Left kidney (tissue), 2 donors: ENCODE results near the gene USP5. TPM values are rescaled to one million over a fixed set of nuclear protein-coding genes. Genes with fewer than 3 reads are reported as not detected.
"Not testable (repeated sequence)": the region's sequence is repeated elsewhere in the genome, so short reads cannot be mapped to it uniquely, and the experiment has no call there.

ENCODE experiments used
- DNase-seq: peaks from one replicate; pipeline ENCODE4 v3.0.0-alpha.2; 2013
- polyA plus RNA-seq: library from polyadenylated mRNA; unstranded; fragments of 120-200 nt; gene quantifications from one replicate; pipeline ENCODE4 v1.2.1, GENCODE V29; 2013; ENCODE audit not compliant: insufficient read length

The USP5 gene
- polyA plus RNA-seq, 1 donor, result 58.3 TPM

DNA sequence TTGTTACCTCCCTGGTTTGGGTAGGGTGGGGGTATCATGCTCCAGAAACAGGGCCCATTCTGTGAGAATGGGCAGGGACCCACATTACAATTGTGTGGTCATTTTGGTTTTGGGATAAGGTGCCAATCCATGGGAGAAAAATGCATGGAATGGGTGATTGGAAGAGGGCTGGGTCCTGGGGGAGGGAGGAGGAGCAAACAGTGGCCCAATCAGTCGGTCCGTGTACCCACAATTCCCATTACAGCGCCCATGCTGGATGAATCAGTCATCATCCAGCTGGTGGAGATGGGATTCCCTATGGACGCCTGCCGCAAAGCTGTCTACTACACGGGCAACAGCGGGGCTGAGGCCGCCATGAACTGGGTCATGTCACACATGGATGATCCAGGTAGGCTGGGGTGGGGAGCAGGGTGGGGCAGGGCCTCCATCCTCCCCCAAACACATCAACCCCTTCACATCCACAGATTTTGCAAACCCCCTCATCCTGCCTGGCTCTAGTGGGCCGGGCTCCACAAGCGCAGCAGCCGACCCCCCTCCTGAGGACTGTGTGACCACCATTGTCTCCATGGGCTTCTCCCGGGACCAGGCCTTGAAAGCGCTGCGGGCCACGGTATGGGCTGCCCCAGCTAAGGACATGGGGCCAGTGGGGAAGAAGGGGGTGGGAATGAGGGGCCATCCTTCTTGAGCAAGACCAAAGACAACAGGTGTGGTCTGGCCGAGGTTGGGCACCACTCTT, 11.8 kb downstream of the USP5 start:
- DNase-seq, result no peak

DNA sequence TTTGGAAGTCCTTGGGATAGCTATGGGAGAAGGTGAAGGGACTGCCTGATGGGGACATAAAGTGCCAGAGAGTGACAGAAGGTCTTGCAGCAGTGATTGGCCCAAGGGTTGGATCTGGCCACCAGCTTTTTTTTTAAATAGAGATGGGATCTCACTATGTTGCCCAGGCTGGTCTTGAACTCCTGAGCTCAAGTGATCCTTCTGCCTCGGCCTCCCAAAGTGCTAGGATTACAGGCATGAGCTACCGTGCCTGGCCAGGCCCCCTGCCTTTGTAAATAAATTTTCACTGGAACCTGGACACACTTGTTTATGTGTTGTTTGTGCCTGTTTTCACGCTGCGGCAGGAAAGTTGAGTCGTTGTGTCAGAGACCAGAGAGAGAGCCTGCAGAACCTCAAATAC, 13.4 kb downstream of the USP5 start:
- DNase-seq, result not testable (repeated sequence)

DNA sequence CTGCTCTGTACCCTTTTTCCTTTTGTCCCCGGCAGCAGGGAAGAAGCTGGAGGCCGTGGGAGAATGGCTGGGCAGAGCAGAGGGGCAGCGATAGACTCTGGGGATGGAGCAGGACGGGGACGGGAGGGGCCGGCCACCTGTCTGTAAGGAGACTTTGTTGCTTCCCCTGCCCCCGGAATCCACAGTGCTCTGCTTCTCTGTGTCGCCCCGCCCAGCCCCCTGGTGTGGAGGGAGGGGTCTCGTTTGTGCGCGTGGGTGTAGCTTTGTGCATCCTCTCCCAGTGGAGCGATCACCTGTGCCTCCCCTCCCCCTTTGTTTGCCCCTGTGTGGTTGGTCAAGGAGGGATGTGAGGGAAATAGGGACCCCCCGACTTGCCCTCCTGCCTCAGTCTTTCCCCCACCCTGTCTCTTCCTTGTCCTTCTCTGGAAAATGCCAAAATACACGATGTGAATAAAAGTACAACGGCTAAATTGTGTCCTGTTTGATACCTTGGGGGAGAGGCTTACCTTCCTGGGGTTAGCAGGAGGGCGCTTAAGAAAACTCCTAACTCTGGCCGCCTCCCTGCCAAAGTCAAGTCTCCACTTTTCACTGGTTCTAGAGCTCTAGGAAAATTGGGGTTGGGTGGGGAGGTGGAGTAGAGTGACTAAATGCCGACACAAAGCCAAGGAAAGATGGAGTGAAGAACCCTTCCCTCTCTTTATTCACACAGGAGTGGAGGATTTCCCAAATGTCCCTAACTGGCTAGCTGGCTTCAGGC, 14.4 kb downstream of the USP5 start:
- no peak for DNase-seq

DNA sequence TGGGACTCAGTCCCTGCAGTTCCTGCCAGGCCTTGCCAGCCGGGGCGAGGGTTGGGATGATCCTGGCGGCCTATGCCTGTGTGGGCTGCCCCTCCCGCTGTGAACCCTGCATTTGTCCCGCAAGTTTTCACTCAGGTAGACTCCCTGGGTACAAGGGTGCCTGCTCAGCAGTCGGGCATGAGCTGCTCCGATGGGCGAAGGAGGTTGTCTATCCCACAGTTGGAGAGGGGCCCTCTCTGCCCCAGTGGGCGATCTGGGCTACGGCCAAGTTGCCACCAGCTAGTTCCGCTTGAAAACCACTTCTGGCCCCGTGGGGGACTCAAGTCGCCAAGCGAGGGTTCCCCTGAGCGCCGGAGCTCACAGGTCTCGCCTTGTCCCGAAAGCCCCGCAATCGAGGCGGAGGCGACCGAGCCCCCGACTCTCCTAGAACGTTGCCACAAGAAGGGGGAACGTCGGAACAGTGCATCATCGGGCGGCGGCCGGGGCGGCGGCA, 15.0 kb downstream of the USP5 start:
- DNase-seq, result no peak

DNA sequence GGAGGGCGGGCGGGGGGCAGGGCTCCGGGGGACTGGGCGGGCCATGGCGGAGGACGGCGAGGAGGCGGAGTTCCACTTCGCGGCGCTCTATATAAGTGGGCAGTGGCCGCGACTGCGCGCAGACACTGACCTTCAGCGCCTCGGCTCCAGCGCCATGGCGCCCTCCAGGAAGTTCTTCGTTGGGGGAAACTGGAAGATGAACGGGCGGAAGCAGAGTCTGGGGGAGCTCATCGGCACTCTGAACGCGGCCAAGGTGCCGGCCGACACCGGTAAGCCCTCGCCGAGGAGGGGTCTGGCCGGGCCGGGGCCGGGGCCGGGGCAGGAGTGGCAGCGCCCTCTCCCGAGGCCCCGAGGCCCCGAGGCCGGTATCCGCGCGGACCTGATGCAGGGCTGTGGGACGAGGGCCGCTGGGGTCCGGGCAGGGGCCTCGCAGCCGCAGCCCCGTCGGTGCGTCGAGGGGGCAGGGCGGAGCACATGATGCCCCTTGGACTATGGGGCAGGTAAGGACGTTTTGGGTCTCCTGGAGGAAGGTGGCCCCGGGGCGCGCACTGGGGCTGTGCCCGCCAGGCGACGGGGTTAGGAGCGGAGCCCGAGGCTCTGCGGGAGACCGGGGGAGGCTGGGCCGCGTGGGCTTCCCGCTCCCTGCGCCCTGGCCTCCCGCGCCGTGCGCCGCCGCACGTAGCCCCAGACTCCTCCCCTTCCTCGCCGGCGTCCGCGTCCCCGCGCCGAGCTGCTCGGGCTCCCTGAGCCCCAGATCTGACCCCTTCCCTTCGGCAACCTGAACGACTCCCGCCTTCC, 15.7 kb downstream of the USP5 start, which contains the start of gene TPI1:
TPI1 (plus strand) TSS at position 119 of the 798 bp plus-strand sequence; CDS start at position 155, 36 bp downstream.
- peak; percentile 69 for DNase-seq

DNA sequence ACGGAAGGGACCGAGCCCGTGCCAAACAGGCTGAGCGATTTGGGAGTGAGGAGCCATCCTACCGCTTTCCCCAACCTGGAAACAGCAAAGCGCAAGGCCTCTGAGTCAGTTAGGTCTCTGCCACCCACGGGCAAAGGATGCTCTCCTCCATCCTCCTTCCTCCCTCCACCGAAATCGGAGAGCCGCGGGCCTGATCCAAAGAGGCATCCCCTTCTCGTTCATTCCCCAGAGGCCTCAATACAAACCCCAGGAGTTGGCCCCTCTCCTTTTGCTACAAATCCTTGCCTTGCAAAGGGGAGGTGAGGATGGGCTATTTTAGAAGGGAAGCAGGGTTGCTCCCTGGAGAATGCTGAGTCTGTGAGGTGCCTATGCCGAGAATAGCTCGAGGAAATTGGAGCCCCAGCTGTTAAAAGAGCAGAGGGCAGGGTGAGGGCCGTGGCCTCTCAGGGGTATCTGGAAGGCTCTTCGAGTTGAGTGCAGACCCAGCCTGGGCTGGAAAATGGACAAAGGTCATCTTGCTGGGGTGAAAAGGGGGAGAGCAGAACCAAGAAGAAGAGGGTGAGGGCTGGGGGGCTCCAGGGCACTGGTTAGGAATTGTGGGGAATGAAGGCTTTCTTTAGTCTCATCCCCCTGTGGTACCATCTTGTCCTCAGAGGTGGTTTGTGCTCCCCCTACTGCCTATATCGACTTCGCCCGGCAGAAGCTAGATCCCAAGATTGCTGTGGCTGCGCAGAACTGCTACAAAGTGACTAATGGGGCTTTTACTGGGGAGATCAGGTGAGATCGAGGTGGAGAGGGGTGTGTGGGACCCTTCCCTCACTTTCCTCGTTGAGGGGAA, 16.5 kb downstream of the USP5 start:
- no peak for DNase-seq

DNA sequence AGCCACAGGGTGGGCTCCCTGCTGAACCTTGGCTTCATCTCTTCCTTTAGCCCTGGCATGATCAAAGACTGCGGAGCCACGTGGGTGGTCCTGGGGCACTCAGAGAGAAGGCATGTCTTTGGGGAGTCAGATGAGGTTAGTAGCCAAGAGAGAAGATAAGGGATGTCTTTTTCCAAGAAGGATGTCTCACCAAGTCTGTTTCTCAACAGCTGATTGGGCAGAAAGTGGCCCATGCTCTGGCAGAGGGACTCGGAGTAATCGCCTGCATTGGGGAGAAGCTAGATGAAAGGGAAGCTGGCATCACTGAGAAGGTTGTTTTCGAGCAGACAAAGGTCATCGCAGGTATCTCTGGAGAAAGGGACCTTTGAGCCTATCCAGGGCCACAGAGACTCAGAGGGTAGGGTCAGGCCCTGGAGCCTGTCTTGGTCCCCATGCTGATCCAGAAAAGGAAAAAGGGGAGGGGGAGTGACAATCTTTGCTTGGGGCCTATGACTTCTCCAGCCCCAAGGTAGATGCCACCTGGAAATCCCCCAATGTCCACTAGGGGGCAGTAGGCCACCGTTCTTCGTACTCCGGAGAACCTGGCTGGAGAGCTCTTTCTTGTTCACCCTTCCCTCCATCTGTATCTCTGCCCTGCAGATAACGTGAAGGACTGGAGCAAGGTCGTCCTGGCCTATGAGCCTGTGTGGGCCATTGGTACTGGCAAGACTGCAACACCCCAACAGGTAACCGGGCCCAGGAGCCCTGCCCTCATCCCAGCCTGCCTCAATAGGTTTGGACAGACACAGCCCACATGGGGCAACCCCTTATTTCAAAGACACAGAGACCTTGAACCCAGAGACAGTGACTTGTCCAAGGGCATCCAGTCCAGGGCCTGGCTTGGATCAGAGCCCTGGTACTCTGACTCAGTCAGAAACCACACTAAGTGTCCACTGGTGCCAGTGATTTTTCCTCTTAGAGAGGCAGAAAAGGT, 17.4 kb downstream of the USP5 start:
- DNase-seq, result peak; percentile 88

DNA sequence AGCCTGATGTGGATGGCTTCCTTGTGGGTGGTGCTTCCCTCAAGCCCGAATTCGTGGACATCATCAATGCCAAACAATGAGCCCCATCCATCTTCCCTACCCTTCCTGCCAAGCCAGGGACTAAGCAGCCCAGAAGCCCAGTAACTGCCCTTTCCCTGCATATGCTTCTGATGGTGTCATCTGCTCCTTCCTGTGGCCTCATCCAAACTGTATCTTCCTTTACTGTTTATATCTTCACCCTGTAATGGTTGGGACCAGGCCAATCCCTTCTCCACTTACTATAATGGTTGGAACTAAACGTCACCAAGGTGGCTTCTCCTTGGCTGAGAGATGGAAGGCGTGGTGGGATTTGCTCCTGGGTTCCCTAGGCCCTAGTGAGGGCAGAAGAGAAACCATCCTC, 18.4 kb downstream of the USP5 start:
- not testable (repeated sequence) for DNase-seq

DNA sequence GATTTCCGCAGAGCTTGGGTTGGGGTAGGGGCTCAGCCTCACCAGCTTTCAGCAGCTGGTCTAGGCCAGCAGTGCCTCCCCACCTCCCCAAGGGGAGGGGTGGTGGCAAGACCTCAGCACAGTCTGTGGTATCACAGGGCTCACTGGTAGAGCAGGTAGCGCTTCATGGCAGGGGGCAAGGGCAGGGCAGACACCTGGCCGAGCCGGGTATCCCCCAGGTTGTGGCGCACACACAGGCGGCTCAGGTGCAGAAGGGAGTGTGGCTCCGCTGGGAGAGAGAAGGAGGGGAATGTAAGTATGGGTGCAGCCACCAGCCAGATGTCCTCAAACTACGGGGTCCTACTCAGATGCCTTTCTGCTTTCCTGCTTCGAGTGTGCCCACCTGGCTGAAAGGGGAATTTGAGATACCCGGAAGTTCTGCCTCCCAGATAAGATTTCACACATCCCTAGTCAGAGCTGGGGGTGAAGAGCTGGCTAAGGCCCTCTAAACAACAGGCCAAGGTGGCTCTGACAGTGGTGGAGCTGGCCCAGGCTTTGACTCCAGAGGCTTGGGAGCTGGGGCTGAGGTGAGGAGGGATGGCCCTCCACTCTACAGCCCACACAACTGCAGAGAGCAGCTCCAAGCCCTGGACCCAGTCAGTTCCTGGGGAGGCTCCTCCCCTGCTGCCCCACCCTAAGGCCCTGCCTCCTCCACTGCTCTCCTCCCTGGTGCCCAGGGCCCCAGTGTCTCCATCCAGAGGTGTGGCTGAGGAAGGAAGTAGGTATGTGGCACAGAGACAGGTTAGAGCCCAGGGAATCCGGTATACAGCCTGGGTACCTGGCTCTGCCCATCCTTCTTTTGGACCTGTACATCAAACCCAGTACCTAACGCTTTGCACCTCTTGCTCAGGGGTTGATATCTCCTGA, 19.4 kb downstream of the USP5 start:
- DNase-seq, result no peak

DNA sequence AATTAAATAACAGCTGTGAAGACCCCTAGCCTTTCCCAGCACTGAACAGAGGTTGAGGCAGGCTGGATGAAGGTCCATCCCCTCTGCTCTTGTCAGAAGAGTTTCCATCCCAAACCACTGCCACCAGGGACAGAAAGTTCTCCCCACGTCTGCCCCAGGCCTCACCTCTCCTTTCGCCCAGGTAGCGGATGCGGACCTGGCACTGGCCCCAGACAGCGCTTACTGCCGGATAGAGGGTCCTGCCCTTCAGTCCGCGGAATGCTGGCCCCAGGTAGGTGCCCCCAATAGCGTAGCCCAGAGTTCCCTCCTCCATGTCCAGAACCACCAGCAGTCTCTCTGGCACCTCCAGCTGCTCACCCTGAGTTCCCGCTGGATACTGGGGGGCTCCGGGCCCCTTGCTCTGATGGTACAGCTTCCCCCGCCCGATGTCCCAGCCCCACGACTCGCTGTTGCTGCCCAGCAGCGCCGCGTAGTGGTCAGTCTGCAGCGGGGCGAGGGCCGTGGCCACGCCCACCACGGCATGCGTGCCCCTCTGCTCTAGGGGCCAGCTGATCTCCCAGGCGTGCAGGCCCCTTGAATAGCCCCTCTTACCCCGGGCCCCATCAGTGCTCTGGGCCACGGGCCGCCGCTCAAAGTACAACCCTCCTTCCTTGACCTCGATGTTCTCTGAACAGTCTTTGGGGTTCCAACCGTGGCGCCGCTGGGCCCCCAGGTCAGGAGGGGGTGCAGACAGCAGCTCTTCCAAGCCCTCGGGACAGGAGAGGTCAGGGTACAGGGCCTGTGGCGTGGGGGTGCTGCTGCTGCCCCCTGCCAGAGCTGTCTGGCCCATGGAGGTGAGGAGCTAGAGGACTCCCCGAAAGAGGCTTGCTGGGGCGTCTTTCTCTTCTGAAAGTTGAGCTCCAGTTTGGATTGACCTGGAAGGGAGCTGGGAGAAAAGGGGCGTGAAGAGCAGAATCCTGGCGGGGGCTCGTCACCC, 20.4 kb downstream of the USP5 start:
- peak; percentile 80 for DNase-seq

DNA sequence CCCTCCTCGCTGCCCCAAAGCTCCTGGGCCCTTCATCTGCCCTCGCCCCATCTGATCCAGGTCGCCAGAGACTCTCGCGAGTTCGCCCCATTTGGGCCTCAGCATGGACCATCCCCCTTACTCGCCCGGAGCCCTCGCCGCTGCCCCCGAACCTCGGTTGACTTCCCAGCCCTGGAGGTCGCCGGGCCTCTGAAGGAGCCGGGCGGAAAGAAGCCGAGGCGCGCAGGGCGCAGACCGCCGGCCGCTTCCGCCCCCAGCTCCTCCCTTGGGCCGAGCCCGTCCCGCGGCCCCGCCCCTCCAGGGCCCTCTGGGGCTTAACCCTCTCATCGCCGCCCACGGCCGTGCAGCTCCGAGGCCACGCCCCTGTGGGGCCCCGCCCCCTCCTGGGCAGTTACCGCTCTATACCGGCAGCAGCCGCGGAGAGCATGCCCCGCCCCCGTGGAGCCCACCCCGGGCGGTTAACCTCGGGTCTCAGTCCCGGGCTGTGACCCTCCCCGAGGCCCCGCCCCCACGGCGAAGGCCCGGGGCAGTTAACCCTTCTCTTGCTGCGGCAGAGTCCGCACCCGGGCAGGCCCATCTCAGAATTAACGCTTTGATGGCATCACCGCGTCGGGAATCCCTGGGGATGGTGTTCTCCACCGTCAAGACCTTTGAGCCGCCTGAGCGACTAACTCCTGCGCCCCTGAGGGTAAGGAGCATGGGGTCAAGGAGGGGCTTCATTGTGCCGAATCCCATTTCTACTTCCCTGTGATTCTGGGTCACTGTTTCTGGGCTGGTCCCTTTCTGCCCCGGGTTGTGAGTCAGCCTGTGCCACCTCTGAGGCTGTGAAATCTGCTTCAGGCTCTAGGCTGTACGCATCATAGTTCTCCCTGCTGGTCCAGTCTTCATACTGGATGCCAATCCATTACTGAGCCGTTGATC, 21.4 kb downstream of the USP5 start, which contains the start of gene SPSB2:
SPSB2 (minus strand) TSS at position 210 of the 921 bp plus-strand sequence. CDS start 402 bp downstream, outside the sequence.
- DNase-seq, result peak; percentile 97

DNA sequence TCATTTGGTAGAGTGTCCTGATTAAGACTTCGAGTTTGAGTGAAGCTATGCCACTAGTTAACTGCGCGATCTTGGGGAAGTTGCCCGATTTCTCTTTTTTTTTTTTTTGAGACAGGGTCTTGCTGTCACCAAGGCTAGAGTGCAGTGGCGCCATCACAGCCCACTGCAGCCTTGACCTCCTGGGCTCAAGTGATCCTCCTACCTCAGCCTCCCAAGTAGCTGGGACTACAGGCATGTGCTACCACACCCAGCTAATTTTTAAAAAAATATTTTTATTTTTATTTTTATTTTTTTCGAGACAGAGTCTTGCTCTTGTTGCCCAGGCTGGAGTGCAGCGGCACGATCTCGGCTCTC, 22.0 kb downstream of the USP5 start:
- not testable (repeated sequence) for DNase-seq

DNA sequence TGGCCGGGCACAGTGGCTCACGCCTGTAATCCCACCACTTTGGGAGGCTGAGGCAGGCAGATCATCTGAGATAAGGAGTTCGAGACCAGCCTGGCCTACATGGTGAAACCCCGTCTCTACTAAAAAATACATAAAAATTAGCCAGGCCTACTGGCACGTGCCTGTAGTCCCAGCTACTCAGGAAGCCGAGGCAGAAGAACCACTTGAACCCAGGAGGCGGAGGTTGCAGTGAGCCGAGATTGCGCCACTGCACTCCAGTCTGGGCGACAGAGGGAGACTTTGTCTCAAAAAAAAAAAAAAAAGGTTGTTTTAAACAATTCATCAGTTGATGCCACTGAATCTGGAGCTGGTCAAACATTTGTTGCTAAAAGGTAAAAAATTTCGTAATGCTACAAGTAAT, 27.9 kb downstream of the USP5 start:
- DNase-seq, result not testable (repeated sequence)

DNA sequence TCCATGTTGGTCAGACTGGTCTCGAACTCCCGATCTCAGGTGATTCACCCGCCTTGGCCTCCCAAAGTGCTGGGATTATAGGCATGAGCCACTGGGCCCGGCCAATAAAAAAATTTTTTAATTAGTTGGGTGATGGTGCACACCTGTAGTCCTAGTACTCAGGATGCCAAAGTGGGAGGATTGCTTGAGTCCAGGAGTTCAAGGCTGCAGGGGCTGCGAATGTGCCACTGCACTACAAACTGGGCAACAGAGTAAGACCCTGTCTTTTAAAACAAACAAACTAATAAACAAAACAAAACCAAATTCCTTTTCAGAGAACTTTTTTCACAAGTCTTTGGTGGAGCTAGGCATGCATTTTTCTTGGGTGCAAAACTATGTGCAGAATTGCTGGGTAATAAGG, 31.3 kb downstream of the USP5 start:
- no peak for DNase-seq

DNA sequence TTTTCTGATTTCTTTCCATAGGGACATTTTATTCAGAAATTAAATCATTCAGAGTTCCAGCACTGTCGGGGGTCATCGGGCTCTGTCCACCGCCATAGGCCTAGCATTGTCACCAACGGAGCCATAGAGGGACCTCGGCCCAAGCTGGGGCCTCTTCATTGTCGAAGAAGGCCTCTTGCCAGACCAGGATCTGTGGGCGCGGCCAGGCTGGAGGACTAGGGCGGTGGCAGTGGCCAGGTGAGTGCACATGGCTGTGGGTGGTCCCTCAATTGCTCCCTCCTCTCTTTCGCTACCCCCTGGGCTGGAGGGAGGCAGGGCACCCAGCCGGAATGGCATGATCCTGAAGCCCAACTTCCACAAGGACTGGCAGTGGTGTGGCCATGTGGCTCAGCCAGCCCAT, 31.7 kb downstream of the USP5 start:
- DNase-seq, result no peak

DNA sequence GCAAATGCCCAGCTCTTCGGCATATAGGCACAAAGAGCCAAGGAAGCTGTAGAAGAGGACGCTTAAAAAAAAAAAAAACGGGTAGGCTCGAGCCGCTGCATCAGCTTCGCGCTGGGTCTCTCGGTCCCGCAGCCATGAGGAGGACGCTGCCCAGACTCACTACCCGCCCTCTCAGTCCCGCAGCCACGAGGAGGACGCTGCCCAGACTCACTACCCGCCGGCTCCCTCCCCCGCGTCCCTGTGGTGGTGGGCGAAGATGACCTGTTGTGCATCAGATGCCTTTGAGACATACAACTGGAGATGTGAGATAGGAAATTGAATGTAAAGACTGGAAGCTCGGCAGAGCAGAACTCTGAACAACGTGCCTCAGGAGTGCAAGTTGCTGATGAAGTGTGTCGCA, 32.6 kb downstream of the USP5 start:
- no peak for DNase-seq
